ENCODE data around the gene MGMT.

MGMT gene

DNA sequence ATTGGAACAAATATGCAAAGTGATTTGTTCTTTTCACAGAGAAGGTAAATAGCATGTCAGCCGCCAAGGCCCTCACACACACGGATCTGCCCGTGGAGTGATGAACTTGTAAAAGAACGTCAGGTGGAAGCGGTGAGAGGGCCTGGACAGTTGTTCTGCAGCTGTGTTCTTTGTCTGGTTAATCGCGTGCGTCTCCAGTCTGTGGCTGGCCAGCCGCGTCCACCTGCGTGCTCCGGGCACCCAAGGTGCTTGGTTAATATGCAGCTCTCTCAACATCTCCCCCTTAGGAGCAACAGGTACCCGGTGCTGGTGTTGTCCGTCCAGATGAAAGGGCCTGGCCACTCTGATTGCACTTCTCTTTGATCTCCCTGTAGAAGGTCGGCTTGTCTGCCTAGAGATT is 162.9 kb downstream of the MGMT start:
- no peak for DNase-seq

GRCh38 chr10:129631006-129631405 is 164.0 kb downstream of the MGMT start:
- DNase-seq = no peak

- no peak for DNase-seq
Observed at GRCh38 chr10:129631870-129632623, 165.0 kb downstream of the MGMT start.

- no peak for DNase-seq
Observed at GRCh38 chr10:129637010-129637409, 170.0 kb downstream of the MGMT start.

DNA sequence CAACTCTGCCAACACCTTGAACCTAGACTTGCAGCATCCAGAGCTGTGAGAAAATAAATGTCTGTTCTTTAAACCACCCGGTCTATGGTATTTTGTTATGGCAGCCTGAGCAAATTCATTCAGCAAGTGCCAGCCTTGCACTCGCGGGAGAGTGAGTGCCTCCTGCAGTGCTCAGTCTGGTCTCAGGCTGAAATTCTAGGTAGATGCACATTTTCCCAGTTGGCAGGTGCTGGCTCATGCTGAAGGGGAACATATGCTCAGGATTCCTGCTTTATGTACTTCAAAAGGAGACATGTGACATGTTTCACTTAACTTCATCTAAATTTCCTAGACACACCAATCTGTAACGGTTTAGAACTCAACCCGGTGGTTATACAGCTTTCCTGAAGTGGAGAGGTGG is 170.8 kb downstream of the MGMT start:
- DNase-seq = no peak

DNA sequence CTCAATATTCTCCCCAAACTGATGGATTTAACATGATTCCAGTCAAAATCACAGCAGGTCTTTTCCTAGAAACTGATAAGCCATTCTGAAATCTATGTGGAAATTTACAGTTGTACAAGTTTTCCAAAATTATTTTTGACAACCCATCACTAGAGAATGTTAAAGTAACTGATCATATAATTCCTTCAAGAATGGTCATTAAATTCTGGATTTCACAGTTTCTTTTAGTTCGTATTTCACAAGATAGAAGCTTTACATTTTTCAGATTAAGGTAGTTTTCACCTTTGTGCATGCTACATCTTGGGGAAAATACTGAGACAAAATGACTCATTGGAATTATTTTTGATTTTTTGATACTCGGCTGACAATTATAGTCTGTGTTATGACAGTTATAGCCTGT is 174.3 kb downstream of the MGMT start:
- no peak for DNase-seq

- DNase-seq = no peak
Observed at GRCh38 chr10:129641982-129642381, 174.9 kb downstream of the MGMT start.

DNA sequence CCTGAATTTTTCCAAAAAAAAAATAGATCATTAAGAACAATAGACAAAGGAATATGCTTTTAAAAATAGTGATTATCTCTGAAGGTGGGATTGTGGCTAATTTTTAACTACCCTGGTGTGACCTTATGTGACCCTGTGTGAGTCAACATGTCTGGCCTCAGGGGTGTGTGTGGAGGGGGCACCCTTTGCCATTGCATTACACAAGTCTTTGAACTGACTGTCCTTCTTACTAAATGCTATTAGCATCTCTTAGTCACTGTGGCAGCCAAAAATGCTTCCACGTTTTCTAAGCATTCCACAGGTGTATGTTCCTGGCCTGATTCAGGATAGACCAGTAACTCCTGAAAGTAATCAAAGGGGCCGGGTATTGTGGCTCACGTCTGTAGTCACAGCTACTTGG is 175.4 kb downstream of the MGMT start:
- no peak for DNase-seq

- no peak for DNase-seq
Observed at GRCh38 chr10:129643266-129643665, 176.2 kb downstream of the MGMT start.

- no peak for DNase-seq
Observed at GRCh38 chr10:129645487-129645886, 178.4 kb downstream of the MGMT start.

DNA sequence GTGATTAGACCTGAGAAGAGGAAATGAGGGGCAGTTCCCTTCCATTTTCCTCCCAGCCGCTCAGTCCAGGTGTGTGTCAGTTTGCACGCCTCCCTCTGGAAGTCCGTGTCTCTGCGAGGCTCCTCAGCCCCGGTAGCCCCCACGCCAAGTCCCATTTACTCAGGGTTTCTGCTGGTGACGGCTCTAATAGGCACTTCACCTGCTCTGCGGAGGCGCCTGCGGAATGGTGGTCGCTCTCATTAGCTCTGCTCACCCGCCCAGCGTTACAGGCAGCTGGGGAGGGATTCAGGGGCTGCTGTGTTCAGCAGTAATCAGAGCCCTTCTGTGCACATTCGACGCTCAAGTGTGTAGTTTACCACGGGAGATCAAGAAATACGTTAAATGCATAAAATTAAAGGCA is 179.9 kb downstream of the MGMT start:
- DNase-seq = no peak

GRCh38 chr10:129647590-129647989 is 180.5 kb downstream of the MGMT start:
- no peak for DNase-seq

DNA sequence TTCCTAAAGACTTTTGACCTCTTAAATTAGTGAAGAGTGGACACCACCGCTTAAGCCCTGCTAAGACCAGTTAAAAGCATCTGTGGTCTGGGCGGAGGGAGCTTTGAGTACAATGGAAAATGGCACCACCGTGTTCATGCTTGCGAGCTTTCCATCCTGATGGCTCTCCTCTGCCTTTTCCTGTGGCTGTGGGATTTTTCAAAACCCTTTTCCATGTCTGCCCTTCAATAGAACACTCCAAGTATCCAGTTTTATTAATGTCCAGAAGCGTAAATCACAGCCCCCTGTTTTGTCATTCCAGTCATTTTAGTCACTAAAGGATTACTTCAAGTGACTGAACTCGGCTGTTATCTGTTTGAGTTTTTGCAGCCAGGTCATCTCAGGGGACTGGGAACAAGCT is 181.8 kb downstream of the MGMT start:
- DNase-seq = no peak

DNA sequence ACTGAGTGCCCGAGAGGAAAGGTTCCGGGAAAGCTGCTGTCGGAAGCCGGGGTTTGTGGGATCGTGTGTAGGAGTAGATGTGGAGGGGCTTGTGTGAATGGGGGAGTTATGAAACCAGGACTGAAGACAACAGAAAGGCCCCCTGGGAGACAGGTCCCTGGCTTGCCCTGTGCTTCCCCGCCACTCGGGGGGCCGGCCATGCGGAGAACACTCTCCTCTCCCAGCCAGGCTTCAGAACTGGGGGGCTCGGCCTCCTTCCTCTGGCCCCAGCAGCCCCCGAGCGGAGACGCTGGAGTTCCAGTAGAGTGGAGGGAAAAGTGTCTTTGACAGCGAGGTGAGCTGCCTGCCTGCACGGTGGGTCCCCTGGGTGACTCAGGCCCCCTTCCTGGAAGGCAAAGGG is 185.0 kb downstream of the MGMT start:
- no peak for DNase-seq

DNA sequence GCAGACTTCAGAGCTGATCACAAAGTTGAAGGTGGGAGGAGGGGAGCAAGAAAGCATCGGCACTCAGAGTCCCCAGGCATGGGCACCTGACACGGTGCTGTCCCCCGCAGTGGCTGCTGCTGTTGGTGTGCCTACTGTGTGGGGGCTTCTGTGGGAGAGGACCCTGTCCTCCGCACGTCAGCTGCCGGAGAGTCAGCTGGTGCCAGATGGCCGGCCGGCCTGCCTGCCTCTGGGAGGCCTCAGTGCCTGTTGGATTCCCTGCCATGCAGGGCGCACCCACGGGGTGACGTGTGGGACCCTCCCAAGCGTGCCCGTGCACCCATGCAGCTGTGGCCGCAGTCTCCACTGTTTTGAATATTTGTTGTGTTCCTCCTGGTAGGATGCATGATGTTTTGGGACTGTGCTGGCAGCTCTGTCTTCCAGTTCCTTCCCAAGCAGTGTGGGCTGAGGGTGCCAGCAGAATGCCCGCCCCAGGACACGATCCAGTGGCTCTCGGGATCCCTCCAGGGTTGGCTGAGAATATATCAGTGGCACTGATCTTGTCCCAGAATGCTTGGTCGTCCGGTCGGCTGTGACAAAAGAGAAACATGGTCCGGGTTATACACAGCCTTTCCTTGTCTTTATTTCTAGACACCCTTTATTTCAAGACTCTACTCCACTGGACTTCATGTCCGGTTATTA is 185.6 kb downstream of the MGMT start:
- no peak for DNase-seq

DNA sequence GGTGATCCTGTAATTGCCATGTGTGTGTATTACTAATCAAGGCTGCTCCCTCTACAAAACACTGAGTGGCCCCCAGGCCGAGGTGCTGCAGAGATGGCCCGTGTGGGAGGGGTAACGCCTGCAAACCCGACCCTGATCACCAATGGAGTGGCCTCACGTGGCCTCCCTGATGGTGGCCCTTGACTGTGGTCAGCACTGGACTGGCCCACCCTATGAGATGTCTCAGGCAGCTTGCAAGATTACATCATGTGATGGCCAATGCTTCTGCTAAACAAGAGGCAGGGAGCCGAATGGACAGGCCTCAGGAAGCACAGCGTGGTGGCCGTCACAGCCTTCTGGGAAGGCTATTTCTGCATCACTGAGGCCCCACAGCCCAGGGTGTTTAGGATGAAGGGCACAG is 186.4 kb downstream of the MGMT start:
- no peak for DNase-seq

DNA sequence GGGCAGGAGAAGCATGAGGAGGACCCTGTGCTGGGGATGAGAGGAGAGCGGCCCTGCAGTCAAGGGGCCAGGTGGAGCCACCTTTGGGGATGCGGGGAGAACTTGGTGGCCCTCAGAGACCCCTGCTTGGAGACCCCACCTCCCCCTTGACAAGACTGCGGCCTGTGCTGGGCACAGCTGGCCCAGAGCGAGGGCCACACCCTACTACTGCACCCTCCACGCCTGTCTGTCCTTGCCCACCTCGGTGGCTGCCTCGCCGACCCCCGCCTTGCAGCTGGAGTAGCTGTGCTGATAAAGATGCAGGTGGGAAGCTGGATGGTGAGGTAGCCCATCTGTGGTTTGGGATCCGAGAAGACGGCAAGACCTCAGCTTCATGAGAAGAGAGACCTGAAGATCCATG is 186.8 kb downstream of the MGMT start:
- no peak for DNase-seq

DNA sequence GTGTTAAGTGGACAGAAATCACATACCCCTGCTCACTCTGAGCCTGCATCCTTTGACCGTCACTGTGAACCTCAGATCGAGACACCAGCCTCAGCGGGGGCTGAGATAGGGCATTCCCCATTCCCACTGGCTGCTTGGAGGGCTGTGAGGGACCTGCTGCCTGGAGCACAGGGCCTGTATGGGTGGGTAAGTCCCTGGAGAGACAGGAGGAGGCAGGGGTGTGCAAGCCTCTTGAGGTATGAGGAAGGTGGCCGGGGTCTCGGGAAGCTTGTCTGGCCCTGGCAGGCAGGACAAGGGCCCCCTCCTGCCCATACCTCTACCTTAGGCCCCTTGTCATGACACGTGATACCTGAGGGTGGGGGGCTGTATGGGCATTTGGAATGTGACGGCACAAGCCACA is 187.4 kb downstream of the MGMT start:
- no peak for DNase-seq

GRCh38 chr10:129655007-129655678 is 188.1 kb downstream of the MGMT start:
- DNase-seq = no peak

DNA sequence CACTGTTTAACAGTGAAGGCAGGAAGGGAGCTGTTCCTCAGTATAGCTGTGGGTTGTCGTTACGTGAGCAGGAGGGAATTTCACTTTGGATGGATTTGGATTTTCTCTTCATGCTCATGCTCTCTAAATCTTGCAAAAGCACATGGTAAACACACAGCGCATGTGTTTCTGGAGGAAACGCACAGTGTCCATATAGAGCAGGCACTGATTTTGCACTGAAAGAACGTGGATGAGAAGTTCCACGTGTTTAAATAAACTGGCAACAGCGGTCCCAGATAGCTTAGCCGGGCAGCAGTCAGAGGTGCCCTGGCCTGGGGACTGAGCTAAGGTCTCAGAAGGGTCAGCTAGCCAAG is 188.6 kb downstream of the MGMT start:
- no peak for DNase-seq

DNA sequence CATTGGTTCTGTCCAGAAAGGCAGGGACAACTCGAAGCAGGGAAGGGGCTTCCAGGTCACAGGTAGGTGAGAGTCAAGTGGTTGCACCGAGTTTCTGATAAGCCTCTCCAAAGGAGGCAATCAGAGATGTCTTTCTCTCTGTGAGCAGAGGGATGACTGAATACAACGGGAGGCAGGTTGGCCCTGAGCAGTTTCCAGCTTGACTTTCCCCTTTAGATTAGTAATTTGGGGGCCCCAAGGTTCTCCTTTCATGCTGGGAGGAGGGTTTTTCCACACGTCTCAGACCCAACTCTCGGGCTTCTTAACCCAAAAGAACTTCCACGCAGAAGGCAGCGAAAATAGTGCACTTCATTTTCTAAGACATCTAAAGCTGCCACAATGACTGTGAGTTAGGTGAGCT is 189.6 kb downstream of the MGMT start:
- DNase-seq = no peak

DNA sequence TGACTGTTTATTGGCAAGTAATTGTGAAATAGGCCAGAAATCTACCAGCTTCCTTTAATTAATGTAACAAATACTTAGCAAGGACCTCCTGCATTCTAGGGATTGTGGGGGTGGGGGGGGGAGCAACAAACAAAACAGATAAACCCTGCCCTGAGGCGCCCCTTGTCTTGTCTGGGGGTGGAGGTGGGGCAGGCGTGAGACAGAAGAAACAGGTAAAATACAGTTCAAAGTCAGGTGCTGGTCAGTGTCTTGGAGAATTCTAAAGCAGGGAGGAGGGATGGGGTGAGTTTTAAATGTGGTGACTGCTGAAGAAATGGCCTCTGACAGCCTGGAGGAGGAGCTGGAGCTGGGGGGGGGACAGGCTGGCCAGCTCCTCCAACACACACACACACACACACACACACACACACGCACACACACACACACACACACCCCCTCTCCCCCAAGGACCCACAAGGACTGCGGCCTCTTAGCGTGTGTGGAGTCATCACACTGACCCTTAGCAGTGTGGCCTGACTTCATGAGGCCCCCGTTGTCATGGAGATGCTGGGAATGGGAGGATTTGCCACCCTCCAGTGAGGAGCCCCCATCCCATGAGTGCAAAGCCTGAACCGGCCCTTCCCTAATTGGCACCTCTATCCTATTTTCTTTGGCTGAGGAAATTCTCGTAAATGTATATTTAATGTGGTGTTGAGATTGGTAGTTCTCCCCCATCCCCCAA is 190.4 kb downstream of the MGMT start:
- no peak for DNase-seq

DNA sequence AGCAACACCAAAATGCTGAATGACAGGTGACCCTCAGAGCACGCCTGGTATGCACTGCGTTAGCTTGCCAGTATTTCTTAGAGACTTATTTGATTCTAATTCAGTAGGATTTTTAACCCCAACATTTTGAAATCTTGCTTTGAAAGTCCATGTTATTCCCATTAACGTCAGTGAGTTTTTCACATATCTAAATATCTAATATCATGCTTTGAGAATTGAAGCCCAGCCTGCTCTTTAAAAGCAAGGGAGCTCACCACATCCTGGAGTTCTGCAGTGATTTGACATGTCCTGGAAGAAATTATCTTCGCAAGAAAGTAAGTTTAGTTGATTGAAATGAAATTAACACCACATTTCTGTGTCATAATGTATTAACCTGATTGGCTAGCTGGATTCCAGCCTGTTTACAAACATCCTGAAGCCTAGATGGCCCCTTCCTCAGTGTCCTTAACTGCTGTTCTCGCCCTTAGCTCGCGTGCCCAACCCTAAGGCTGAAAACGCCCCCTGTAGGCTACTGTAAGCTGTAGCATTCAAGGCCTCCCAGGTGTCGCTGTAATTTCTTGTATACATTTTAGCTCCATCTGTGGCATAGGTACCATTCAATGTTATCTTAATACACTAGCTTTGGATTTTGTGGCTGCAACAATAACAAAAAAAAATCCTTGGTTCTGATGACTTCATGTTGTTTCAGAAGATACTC is 191.5 kb downstream of the MGMT start:
- DNase-seq = no peak
